HepG2 (cell line): ENCODE measurements around the gene HAP1. TPM values are rescaled to one million over a fixed set of nuclear protein-coding genes. Genes with fewer than 3 reads are reported as not detected.

Experiments
- BCL6 ChIP-seq: IDR thresholded peaks from 2 replicates; pipeline ENCODE4 v1.6.1; 2016; ENCODE audit warnings: missing genetic modification reagents, missing compliant biosample characterization
- DMAP1 ChIP-seq: IDR thresholded peaks from 2 replicates; pipeline ENCODE4 v1.6.1; 2016
- MED1 ChIP-seq: sonication (generic); formaldehyde crosslinking; IDR thresholded peaks from 2 replicates; pipeline ENCODE4 v1.4.0; 2020; ENCODE audit warnings: missing genetic modification reagents
- MIXL1 ChIP-seq: IDR thresholded peaks from 2 replicates; pipeline ENCODE4 v1.6.1; 2016
- MTA1 ChIP-seq: sonication (generic); formaldehyde crosslinking; IDR thresholded peaks from 2 replicates; pipeline ENCODE4 v1.4.0; 2020; ENCODE audit warnings: missing genetic modification reagents, mild to moderate bottlenecking, borderline replicate concordance
- MYC ChIP-seq: sonication (generic); formaldehyde crosslinking; IDR thresholded peaks from 2 replicates; pipeline ENCODE4 v1.9.0; 2021; ENCODE audit warnings: missing genetic modification reagents, borderline replicate concordance
- NFE2L1 ChIP-seq: sonication (generic); formaldehyde crosslinking; IDR thresholded peaks from 2 replicates; pipeline ENCODE4 v1.4.0; 2020; ENCODE audit warnings: missing genetic modification reagents, mild to moderate bottlenecking, borderline replicate concordance
- NFIC ChIP-seq: IDR thresholded peaks from 2 replicates; pipeline ENCODE4 v1.6.1; 2012; ENCODE audit warnings: mild to moderate bottlenecking, low read length, inconsistent platforms
- SMAD3 ChIP-seq: sonication (generic); formaldehyde crosslinking; IDR thresholded peaks from 2 replicates; pipeline ENCODE4 v1.4.0; 2020; ENCODE audit warnings: missing genetic modification reagents
- ZNF160 ChIP-seq: sonication (generic); formaldehyde crosslinking; IDR thresholded peaks from 2 replicates; pipeline ENCODE4 v1.8.0; 2022; ENCODE audit warnings: mild to moderate bottlenecking, inconsistent platforms, missing genetic modification reagents
- ZNF274 ChIP-seq: sonication (generic); formaldehyde crosslinking; IDR thresholded peaks from 2 replicates; pipeline ENCODE4 v1.5.1; 2020; ENCODE audit warnings: mild to moderate bottlenecking, missing genetic modification reagents
- ZNF550 ChIP-seq: sonication (generic); formaldehyde crosslinking; IDR thresholded peaks from 2 replicates; pipeline ENCODE4 v1.4.0; 2020; ENCODE audit warnings: mild to moderate bottlenecking, missing genetic modification reagents, borderline replicate concordance
- ZNF556 ChIP-seq: sonication (generic); formaldehyde crosslinking; IDR thresholded peaks from 2 replicates; pipeline ENCODE4 v1.4.0; 2020; ENCODE audit warnings: mild to moderate bottlenecking, missing genetic modification reagents, borderline replicate concordance
- ZNF746 ChIP-seq: sonication (generic); formaldehyde crosslinking; IDR thresholded peaks from 2 replicates; pipeline ENCODE4 v1.8.0; 2022; ENCODE audit warnings: mild to moderate bottlenecking, missing genetic modification reagents
- ZNF878 ChIP-seq: sonication (generic); formaldehyde crosslinking; IDR thresholded peaks from 2 replicates; pipeline ENCODE4 v1.8.1; 2023; ENCODE audit warnings: mild to moderate bottlenecking, missing genetic modification reagents, moderate library complexity
- polyA plus RNA-seq, 8 experiments: library from polyadenylated mRNA; depleted of rRNA in 3 of 8; stranded (reverse) in 7 of 8; unstranded in 1 of 8; fragments of >200 nt; fragmentation: Illumina TruSeq in 4 of 8; extraction: Trizol in 4 of 8; gene quantifications; 2 replicates each; pipeline versions ENCODE4 v1.2.1 to v1.2.3, GENCODE V29; 2011 to 2016; ENCODE audit warnings: low read depth in 4 of 8, missing spikeins in 1 of 8, mixed read lengths in 1 of 8; ENCODE audit not compliant: insufficient read depth in 1 of 8
- total RNA-seq, 5 experiments: library from RNA; depleted of rRNA; stranded (reverse); fragments of >200 nt; fragmentation: Illumina TruSeq; extraction: Trizol; gene quantifications; 2 replicates each; pipeline ENCODE4 v1.2.3, GENCODE V29; 2016; ENCODE audit warnings: low read depth in 1 of 5
- TF ChIP-seq, protein P1 (sequence below): sonication (generic); formaldehyde crosslinking; IDR thresholded peaks from 2 replicates; pipeline ENCODE4 v1.5.1; 2020; ENCODE audit warnings: mild to moderate bottlenecking, missing genetic modification reagents, borderline replicate concordance
- TF ChIP-seq, protein P2 (sequence below): sonication (generic); formaldehyde crosslinking; IDR thresholded peaks from 2 replicates; pipeline ENCODE4 v1.5.1; 2020; ENCODE audit warnings: mild to moderate bottlenecking, missing genetic modification reagents, moderate library complexity
- TF ChIP-seq, protein P3 (sequence below): sonication (generic); formaldehyde crosslinking; IDR thresholded peaks from 2 replicates; pipeline ENCODE4 v1.4.0; 2020; ENCODE audit warnings: missing genetic modification reagents

Gene HAP1
- total and polyA plus RNA-seq, 2 of the 13 experiments (the other 11 are each of a cell fraction or from before 2014, with no cell fraction given), result 0.07 TPM

DNA sequence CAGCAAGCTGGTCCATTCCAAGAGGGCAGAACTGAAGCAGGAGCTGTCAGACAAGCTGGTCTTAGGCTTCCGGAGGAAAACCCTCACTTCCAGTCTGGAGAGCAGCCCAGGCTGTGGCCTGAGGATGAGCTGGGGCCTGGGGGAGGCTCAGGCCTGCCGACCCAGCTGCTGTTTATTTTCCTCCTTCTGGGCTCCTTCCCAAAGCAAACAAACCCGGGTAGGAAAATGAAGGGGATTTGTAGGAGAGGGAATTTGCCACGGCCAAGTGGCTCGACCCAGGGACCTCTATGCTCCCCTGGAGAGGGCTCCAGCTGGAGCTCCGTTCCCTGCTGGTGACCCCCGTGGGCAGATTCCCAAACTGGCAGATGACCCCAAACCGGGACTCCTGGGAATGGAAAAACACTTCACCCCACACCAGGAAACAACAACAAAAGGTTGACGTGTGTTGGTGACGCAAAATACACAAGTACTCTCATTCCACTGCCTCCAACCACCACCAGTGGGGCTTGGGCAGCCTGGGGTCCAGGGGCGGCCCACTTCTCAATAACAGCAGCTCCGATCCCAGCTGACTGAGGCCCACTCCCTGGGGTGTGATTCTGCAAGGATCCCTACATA, 43.2 kb upstream of the HAP1 start (continued):
- TF ChIP-seq, protein P1, sequence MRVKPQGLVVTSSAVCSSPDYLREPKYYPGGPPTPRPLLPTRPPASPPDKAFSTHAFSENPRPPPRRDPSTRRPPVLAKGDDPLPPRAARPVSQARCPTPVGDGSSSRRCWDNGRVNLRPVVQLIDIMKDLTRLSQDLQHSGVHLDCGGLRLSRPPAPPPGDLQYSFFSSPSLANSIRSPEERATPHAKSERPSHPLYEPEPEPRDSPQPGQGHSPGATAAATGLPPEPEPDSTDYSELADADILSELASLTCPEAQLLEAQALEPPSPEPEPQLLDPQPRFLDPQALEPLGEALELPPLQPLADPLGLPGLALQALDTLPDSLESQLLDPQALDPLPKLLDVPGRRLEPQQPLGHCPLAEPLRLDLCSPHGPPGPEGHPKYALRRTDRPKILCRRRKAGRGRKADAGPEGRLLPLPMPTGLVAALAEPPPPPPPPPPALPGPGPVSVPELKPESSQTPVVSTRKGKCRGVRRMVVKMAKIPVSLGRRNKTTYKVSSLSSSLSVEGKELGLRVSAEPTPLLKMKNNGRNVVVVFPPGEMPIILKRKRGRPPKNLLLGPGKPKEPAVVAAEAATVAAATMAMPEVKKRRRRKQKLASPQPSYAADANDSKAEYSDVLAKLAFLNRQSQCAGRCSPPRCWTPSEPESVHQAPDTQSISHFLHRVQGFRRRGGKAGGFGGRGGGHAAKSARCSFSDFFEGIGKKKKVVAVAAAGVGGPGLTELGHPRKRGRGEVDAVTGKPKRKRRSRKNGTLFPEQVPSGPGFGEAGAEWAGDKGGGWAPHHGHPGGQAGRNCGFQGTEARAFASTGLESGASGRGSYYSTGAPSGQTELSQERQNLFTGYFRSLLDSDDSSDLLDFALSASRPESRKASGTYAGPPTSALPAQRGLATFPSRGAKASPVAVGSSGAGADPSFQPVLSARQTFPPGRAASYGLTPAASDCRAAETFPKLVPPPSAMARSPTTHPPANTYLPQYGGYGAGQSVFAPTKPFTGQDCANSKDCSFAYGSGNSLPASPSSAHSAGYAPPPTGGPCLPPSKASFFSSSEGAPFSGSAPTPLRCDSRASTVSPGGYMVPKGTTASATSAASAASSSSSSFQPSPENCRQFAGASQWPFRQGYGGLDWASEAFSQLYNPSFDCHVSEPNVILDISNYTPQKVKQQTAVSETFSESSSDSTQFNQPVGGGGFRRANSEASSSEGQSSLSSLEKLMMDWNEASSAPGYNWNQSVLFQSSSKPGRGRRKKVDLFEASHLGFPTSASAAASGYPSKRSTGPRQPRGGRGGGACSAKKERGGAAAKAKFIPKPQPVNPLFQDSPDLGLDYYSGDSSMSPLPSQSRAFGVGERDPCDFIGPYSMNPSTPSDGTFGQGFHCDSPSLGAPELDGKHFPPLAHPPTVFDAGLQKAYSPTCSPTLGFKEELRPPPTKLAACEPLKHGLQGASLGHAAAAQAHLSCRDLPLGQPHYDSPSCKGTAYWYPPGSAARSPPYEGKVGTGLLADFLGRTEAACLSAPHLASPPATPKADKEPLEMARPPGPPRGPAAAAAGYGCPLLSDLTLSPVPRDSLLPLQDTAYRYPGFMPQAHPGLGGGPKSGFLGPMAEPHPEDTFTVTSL (CRISPR knock-in tag), result peak; percentile 90
- 0 out of 2 replicates have a peak, but pooled peaks have one; percentile 38 for TF ChIP-seq ZNF274 (CRISPR knock-in tag)
- TF ChIP-seq DMAP1 (CRISPR knock-in tag), result peak; percentile 34; the same call in 1 of the 2 replicates
- peak; percentile 19; the same call in 1 of the 2 replicates for TF ChIP-seq ZNF556
- TF ChIP-seq NFE2L1 (CRISPR knock-in tag), result no peak
- TF ChIP-seq MIXL1 (CRISPR knock-in tag), result peak; percentile 66
- TF ChIP-seq ZNF550 (CRISPR knock-in tag), result no peak
- TF ChIP-seq MYC (CRISPR knock-in tag), result no peak; the same call in 1 of the 2 replicates
- 0 out of 2 replicates have a peak, but pooled peaks have one; percentile 33 for TF ChIP-seq ZNF160 (CRISPR knock-in tag)
- TF ChIP-seq, protein P2, sequence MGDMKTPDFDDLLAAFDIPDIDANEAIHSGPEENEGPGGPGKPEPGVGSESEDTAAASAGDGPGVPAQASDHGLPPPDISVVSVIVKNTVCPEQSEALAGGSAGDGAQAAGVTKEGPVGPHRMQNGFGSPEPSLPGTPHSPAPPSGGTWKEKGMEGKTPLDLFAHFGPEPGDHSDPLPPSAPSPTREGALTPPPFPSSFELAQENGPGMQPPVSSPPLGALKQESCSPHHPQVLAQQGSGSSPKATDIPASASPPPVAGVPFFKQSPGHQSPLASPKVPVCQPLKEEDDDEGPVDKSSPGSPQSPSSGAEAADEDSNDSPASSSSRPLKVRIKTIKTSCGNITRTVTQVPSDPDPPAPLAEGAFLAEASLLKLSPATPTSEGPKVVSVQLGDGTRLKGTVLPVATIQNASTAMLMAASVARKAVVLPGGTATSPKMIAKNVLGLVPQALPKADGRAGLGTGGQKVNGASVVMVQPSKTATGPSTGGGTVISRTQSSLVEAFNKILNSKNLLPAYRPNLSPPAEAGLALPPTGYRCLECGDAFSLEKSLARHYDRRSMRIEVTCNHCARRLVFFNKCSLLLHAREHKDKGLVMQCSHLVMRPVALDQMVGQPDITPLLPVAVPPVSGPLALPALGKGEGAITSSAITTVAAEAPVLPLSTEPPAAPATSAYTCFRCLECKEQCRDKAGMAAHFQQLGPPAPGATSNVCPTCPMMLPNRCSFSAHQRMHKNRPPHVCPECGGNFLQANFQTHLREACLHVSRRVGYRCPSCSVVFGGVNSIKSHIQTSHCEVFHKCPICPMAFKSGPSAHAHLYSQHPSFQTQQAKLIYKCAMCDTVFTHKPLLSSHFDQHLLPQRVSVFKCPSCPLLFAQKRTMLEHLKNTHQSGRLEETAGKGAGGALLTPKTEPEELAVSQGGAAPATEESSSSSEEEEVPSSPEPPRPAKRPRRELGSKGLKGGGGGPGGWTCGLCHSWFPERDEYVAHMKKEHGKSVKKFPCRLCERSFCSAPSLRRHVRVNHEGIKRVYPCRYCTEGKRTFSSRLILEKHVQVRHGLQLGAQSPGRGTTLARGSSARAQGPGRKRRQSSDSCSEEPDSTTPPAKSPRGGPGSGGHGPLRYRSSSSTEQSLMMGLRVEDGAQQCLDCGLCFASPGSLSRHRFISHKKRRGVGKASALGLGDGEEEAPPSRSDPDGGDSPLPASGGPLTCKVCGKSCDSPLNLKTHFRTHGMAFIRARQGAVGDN (CRISPR knock-in tag), result peak; percentile 91
- peak; percentile 63; the same call in 1 of the 2 replicates for TF ChIP-seq BCL6
- TF ChIP-seq NFIC, result 0 out of 2 replicates have a peak, but pooled peaks have one; percentile 59
- TF ChIP-seq MTA1 (CRISPR knock-in tag), result peak; percentile 70
- peak; percentile 70 for TF ChIP-seq MED1
- 0 out of 2 replicates have a peak, but pooled peaks have one; percentile 35 for TF ChIP-seq ZNF878 (CRISPR knock-in tag)
- TF ChIP-seq, protein P3, sequence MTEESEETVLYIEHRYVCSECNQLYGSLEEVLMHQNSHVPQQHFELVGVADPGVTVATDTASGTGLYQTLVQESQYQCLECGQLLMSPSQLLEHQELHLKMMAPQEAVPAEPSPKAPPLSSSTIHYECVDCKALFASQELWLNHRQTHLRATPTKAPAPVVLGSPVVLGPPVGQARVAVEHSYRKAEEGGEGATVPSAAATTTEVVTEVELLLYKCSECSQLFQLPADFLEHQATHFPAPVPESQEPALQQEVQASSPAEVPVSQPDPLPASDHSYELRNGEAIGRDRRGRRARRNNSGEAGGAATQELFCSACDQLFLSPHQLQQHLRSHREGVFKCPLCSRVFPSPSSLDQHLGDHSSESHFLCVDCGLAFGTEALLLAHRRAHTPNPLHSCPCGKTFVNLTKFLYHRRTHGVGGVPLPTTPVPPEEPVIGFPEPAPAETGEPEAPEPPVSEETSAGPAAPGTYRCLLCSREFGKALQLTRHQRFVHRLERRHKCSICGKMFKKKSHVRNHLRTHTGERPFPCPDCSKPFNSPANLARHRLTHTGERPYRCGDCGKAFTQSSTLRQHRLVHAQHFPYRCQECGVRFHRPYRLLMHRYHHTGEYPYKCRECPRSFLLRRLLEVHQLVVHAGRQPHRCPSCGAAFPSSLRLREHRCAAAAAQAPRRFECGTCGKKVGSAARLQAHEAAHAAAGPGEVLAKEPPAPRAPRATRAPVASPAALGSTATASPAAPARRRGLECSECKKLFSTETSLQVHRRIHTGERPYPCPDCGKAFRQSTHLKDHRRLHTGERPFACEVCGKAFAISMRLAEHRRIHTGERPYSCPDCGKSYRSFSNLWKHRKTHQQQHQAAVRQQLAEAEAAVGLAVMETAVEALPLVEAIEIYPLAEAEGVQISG, result peak; percentile 77
- peak; percentile 35; the same call in 1 of the 2 replicates for TF ChIP-seq SMAD3 (CRISPR knock-in tag)
- peak; percentile 51; the same call in 1 of the 2 replicates for TF ChIP-seq ZNF746 (CRISPR knock-in tag)
